H1 (cell line): Measurements from ENCODE around the gene ATP6AP1. TPM values are rescaled to one million over a fixed set of nuclear protein-coding genes. Genes with fewer than 3 reads are reported as not detected.

ENCODE experiments used
- CTCF ChIA-PET: fragments of 300-600 bp; sonication (Branson Sonifier 250); formaldehyde crosslinking; loops from one replicate; lab custom pipeline; 2021; ENCODE audit not compliant: partially characterized antibody; lab: Charles Lee
- POLR2A ChIA-PET: fragments of 300-600 bp; sonication (Branson Sonifier 250); formaldehyde crosslinking; loops from one replicate; lab custom pipeline; 2021; ENCODE audit warnings: inconsistent platforms; ENCODE audit not compliant: partially characterized antibody; lab: Charles Lee
- DNase-seq, 2 experiments: peaks; one replicate each; pipeline versions ENCODE4 v3.0.0 to v3.0.0-alpha.2; 2010 to 2022; ENCODE audit warnings: low spot score in 2 of 2, low read depth in 1 of 2, mixed read lengths in 1 of 2
- FAIRE-seq: peaks from 2 replicates; lab custom pipeline; 2011; peaks lifted over from hg19 to GRCh38; lab: Jason Lieb, UNC
- H2AFZ ChIP-seq: 2 replicates; pipeline ENCODE4 v1.8.1; 2012; ENCODE audit warnings: low read length, inconsistent platforms
- H2AK5ac ChIP-seq: 2 replicates; pipeline ENCODE4 v1.6.1; 2013; ENCODE audit warnings: low read depth, low read length
- H2BK120ac ChIP-seq: replicated peaks from 2 replicates; pipeline ENCODE3; 2013; ENCODE audit warnings: low read depth, low read length, inconsistent platforms
- H2BK12ac ChIP-seq: 2 replicates; pipeline ENCODE4 v1.6.1; 2013; ENCODE audit warnings: low read depth, low read length
- H2BK15ac ChIP-seq: 2 replicates; pipeline ENCODE4 v1.6.1; 2013; ENCODE audit warnings: low read length
- H2BK20ac ChIP-seq: 2 replicates; pipeline ENCODE4 v1.6.1; 2013; ENCODE audit warnings: low read length
- H2BK5ac ChIP-seq: 2 replicates; pipeline ENCODE4 v1.6.1; 2013; ENCODE audit warnings: low read depth, low read length
- H3K14ac ChIP-seq: 2 replicates; pipeline ENCODE4 v1.6.1; 2013; ENCODE audit warnings: inconsistent platforms; ENCODE audit not compliant: insufficient read length
- H3K18ac ChIP-seq: 2 replicates; pipeline ENCODE4 v1.6.1; 2013; ENCODE audit warnings: low read length; ENCODE audit errors: extremely low read depth
- H3K23ac ChIP-seq: 2 replicates; pipeline ENCODE4 v1.6.1; 2013; ENCODE audit warnings: inconsistent platforms; ENCODE audit not compliant: insufficient read length
- H3K23me2 ChIP-seq: 2 replicates; pipeline ENCODE4 v1.6.1; 2013; ENCODE audit warnings: low read depth, low read length
- H3K27ac ChIP-seq: 2 replicates; pipeline ENCODE4 v1.6.1; 2011; ENCODE audit warnings: low read depth, low read length, inconsistent platforms
- H3K27me3 ChIP-seq, 4 experiments: replicated peaks in 1 of 4; 1 replicate in 1 of 4; 2 replicates in 3 of 4; pipeline versions ENCODE4 v1.6.1 to v1.8.1; 2011 to 2013; ENCODE audit warnings: low read length in 3 of 4, mild to moderate bottlenecking in 3 of 4, inconsistent platforms in 2 of 4, mixed read lengths in 2 of 4, moderate library complexity in 1 of 4; ENCODE audit not compliant: control insufficient read depth in 3 of 4, insufficient read depth in 3 of 4; ENCODE audit errors: extremely low read depth in 1 of 4
- H3K36me3 ChIP-seq, 4 experiments: 2 replicates each; pipeline versions ENCODE4 v1.6.1 to v1.8.1; 2011 to 2013; ENCODE audit warnings: mild to moderate bottlenecking in 4 of 4, low read length in 3 of 4, moderate library complexity in 2 of 4, control low read depth in 1 of 4, inconsistent platforms in 1 of 4; ENCODE audit not compliant: insufficient read depth in 4 of 4, control insufficient read depth in 2 of 4
- H3K4ac ChIP-seq: replicated peaks from 2 replicates; pipeline ENCODE3; 2013; ENCODE audit warnings: low read length, low read depth, mixed read lengths, inconsistent platforms; ENCODE audit not compliant: insufficient read length
- H3K4me1 ChIP-seq, 4 experiments: replicated peaks in 1 of 4; 1 replicate in 1 of 4; 2 replicates in 3 of 4; pipeline versions ENCODE4 v1.6.1 to v1.8.1; 2011 to 2013; ENCODE audit warnings: low read length in 3 of 4, inconsistent platforms in 2 of 4, mixed read lengths in 1 of 4; ENCODE audit not compliant: insufficient read depth in 4 of 4, control insufficient read depth in 3 of 4
- H3K4me2 ChIP-seq, 2 experiments: 2 replicates each; pipeline versions ENCODE4 v1.6.1 to v1.8.1; 2011 to 2013; ENCODE audit warnings: low read depth in 2 of 2, low read length in 2 of 2, control low read depth in 1 of 2, inconsistent platforms in 1 of 2, mild to moderate bottlenecking in 1 of 2; ENCODE audit not compliant: insufficient read depth in 1 of 2
- H3K4me3 ChIP-seq, 4 experiments: fragments of 200-600, 300-600 bp in 1 of 4; sonication (generic), shearing (Covaris generic), sonication (Bioruptor Twin) in 1 of 4; 2 replicates each; pipeline versions ENCODE4 v1.5.1 to v1.8.1; 2011 to 2016; ENCODE audit warnings: low read length in 4 of 4, low read depth in 3 of 4, control low read depth in 2 of 4, inconsistent platforms in 2 of 4, mild to moderate bottlenecking in 2 of 4, mixed read lengths in 1 of 4, moderate library complexity in 1 of 4; ENCODE audit not compliant: insufficient read depth in 2 of 4; ENCODE audit errors: extremely low read depth in 1 of 4
- H3K56ac ChIP-seq: replicated peaks from 2 replicates; pipeline ENCODE3; 2013; ENCODE audit warnings: low read depth, mild to moderate bottlenecking, mixed read lengths, low read length, inconsistent platforms; ENCODE audit not compliant: insufficient read length
- H3K79me1 ChIP-seq: 2 replicates; pipeline ENCODE4 v1.6.1; 2013; ENCODE audit warnings: low read depth, low read length, control low read depth
- H3K79me2 ChIP-seq, 2 experiments: 2 replicates each; pipeline versions ENCODE4 v1.6.1 to v1.8.1; 2012 to 2013; ENCODE audit warnings: low read length in 2 of 2, mild to moderate bottlenecking in 2 of 2, inconsistent platforms in 1 of 2; ENCODE audit not compliant: insufficient read depth in 2 of 2, control insufficient read depth in 1 of 2
- H3K9ac ChIP-seq, 4 experiments: replicated peaks in 1 of 4; 1 replicate in 1 of 4; 2 replicates in 3 of 4; pipeline versions ENCODE4 v1.6.1 to v1.8.1; 2011 to 2013; ENCODE audit warnings: low read depth in 3 of 4, low read length in 3 of 4, control low read depth in 2 of 4, mild to moderate bottlenecking in 2 of 4, moderate library complexity in 2 of 4, inconsistent platforms in 1 of 4; ENCODE audit errors: extremely low read depth in 1 of 4
- H3K9me3 ChIP-seq, 2 experiments: 2 replicates each; pipeline versions ENCODE4 v1.6.1 to v1.8.1; 2012 to 2013; ENCODE audit warnings: mild to moderate bottlenecking in 2 of 2, moderate library complexity in 2 of 2, control low read depth in 1 of 2, inconsistent platforms in 1 of 2, low read depth in 1 of 2, low read length in 1 of 2, mixed read lengths in 1 of 2; ENCODE audit not compliant: insufficient read depth in 2 of 2
- H4K20me1 ChIP-seq, 2 experiments: replicated peaks in 1 of 2; 2 replicates each; pipeline versions ENCODE3 to v1.8.1; 2011 to 2013; ENCODE audit warnings: inconsistent platforms in 2 of 2, low read length in 2 of 2, mild to moderate bottlenecking in 1 of 2; ENCODE audit not compliant: insufficient read depth in 2 of 2, control insufficient read depth in 1 of 2
- H4K5ac ChIP-seq: 2 replicates; pipeline ENCODE4 v1.6.1; 2013; ENCODE audit warnings: low read length, low read depth, mixed read lengths, inconsistent platforms; ENCODE audit not compliant: insufficient read length
- H4K8ac ChIP-seq: 2 replicates; pipeline ENCODE4 v1.8.0; 2013; ENCODE audit warnings: mild to moderate bottlenecking, moderate library complexity, low read length, inconsistent platforms; ENCODE audit not compliant: insufficient read depth; ENCODE audit errors: extremely low read depth
- H4K91ac ChIP-seq: replicated peaks from 2 replicates; pipeline ENCODE3; 2013; ENCODE audit warnings: low read length, mixed read lengths, inconsistent platforms; ENCODE audit not compliant: insufficient read length
- POLR2AphosphoS5 ChIP-seq: IDR thresholded peaks from 2 replicates; pipeline ENCODE4 v1.6.1; 2011; ENCODE audit warnings: low read depth, low read length
- SIRT6 ChIP-seq: IDR thresholded peaks from one replicate; pipeline ENCODE4 v1.7.1; 2012; ENCODE audit warnings: low read length, inconsistent platforms
- WGBS, 2 experiments: shearing (Covaris generic) in 1 of 2; methylation state at CpG; one replicate each; pipeline versions ENCODE4 v1.1.6 to v1.1.7; 2013 to 2015; ENCODE audit warnings: low lambda C conversion rate in 2 of 2, mixed read lengths in 2 of 2, inconsistent platforms in 1 of 2, low coverage in 1 of 2, missing lambda C conversion rate in 1 of 2; ENCODE audit not compliant: insufficient replicate concordance in 2 of 2, insufficient coverage in 1 of 2, insufficient read length in 1 of 2; ENCODE audit errors: extremely low coverage in 1 of 2, missing lambda C conversion rate in 1 of 2; 5-methylcytosine and 5-hydroxymethylcytosine counted together
- polyA plus RNA-seq, 7 experiments: library from polyadenylated mRNA; depleted of rRNA in 3 of 7; stranded (reverse) in 5 of 7; unstranded in 2 of 7; fragments of >200 nt in 5 of 7; fragments of 200-250 nt in 2 of 7; gene quantifications; 1 replicate in 5 of 7; 2 replicates in 1 of 7; 4 replicates in 1 of 7; pipeline versions ENCODE4 v1.2.1 to v1.2.3, GENCODE V29; 2011 to 2013; ENCODE audit warnings: missing spikeins in 2 of 7, mixed read lengths in 2 of 7
- total RNA-seq: library from RNA; stranded (reverse); fragmentation: NEBNext Ultra II Directional; extraction: Animal tissue kit (Norgen Biotek cat#: 25700); gene quantifications from 2 replicates; pipeline ENCODE4 v1.2.1, GENCODE V29; 2021

The ATP6AP1 gene
- total and polyA plus RNA-seq, 2 of the 8 experiments (the other 6 are each of a cell fraction or from before 2014, with no cell fraction given), result 44.6 to 80.8 TPM

DNA sequence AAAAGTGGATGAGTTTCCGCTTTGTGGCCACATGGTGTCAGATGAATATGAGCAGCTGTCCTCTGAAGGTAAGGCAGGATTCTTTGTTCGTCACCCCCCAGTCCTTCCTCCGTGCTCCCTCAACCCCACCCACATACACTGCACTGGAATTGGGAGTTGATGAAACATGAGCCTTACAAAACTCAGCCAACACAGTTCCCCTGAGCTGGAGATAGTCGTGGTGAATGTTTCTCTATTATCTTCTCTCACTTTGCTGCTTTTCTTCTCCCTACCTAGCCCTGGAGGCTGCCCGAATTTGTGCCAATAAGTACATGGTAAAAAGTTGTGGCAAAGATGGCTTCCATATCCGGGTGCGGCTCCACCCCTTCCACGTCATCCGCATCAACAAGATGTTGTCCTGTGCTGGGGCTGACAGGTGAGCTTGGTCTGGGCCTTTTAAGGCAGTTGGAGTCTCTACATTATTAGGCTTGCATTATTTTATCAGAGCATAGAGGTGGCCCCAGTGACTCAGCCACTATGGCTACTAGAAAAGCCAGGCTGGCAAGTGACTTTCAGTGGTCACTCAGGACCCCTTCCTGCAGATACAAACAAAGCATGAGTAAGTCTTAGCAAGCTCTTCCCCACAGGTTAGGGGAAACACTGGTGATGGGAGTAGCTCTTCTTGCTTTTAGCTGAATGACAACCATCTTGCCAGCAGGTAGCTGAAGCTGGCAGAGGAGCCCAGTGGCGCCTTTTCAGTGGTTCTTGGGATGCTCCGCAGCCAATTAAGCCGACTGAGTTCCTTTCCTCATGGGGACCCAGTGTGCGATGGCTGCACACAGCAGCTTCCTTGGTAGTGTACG, 28.7 kb upstream of the ATP6AP1 start:
- no peak overlapping the region for H2BK5ac ChIP-seq
- DNase-seq (no peak), FAIRE-seq (no peak)
- H4K20me1 ChIP-seq, result peaks cover 3 to 4% of the 10 kb centered on the region in 2 experiments
- no peak overlapping the region for H2AFZ ChIP-seq
- peak overlapping the region; percentile 72 to 85 for H3K4me2 ChIP-seq
- H3K36me3 ChIP-seq, result peaks cover 13 to 25% (median 19%) of the 10 kb centered on the region in 4 experiments
- H4K5ac ChIP-seq, result no peak overlapping the region
- H3K4ac ChIP-seq, result no peak overlapping the region
- H2BK15ac ChIP-seq, result no peak overlapping the region
- POLR2A ChIA-PET, result interaction anchor here (0.7 to 8.4 kb wide), 24 partner anchors 10 to 133 kb away, joined by 3 to 124 read pairs (median 5); partner anchors contain the start of genes ATP6AP1, DNASE1L1, EMD and FAM50A
- H3K18ac ChIP-seq, result no peak overlapping the region; the same call in 1 of the 2 replicates
- no peak overlapping the region for H2AK5ac ChIP-seq
- H2BK120ac ChIP-seq, result no peak overlapping the region
- no peak overlapping the region for H3K14ac ChIP-seq
- H3K23ac ChIP-seq, result no peak overlapping the region
- H3K4me1 ChIP-seq, result peaks cover 0 to 6% (median 0%) of the 10 kb centered on the region in 4 experiments; a peak in 2 of 7 replicates
- H2BK20ac ChIP-seq, result no peak overlapping the region
- H3K79me1 ChIP-seq, result no peaks in the 10 kb centered on the region
- H3K56ac ChIP-seq, result no peak overlapping the region
- TF ChIP-seq POLR2AphosphoS5 (peak; percentile 79; the same call in 1 of the 2 replicates), SIRT6 (no peak)
- no peak overlapping the region for H4K91ac ChIP-seq
- no peaks in the 10 kb centered on the region for H3K9me3 ChIP-seq
- peak overlapping the region; percentile 82 to 99 (median 96) for H3K4me3 ChIP-seq
- peaks cover 6% of the 10 kb centered on the region; the same call in 1 of the 2 replicates for H3K23me2 ChIP-seq
- peak overlapping the region; percentile 79; the same call in 1 of the 2 replicates for H3K27ac ChIP-seq
- 64% methylated on average over 12 of the region's 14 CpGs; no CpG with 5 or more reads in 1 of the 2 experiments for WGBS, 2 experiments
- no peak overlapping the region for H2BK12ac ChIP-seq
- H3K79me2 ChIP-seq, result peaks cover 0 to 15% of the 10 kb centered on the region in 2 experiments; a peak in 2 of 4 replicates
- H4K8ac ChIP-seq, result no peak overlapping the region
- H3K27me3 ChIP-seq, result no peaks in the 10 kb centered on the region
- CTCF ChIA-PET, result interaction anchor here (1.3 to 4.9 kb wide), 6 partner anchors 9 to 34 kb away, joined by 3 to 20 read pairs (median 5); partner anchors contain the start of genes DNASE1L1 and FLNA
- H3K9ac ChIP-seq, result peak overlapping the region; percentile 59 to 99 (median 85)
